Stomach (tissue), 9 donors: Measurements from ENCODE around the gene SDCBP2. TPM values are rescaled to one million over a fixed set of nuclear protein-coding genes. Genes with fewer than 3 reads are reported as not detected.
A peak's percentile ranks its signal among the peaks of the same experiment; 100 is the strongest.

Experiments used
- DNase-seq, 2 donors: peaks; one replicate each; pipeline versions ENCODE4 v3.0.0 to v3.0.0-alpha.2; 2013 to 2019
- H3K27ac ChIP-seq, 5 donors: fragments of 200-600 bp in 4 of 5; sonication (generic) in 4 of 5; one replicate each; pipeline ENCODE4 v1.5.1; 2013 to 2019; ENCODE audit warnings: mild to moderate bottlenecking in 1 of 5, moderate library complexity in 1 of 5
- H3K27me3 ChIP-seq, 3 donors: fragments of 200-600 bp; sonication (generic); one replicate each; pipeline ENCODE4 v1.5.1; 2017 to 2019; ENCODE audit warnings: mixed run types in 1 of 3
- H3K36me3 ChIP-seq, 4 donors: fragments of 200-600 bp; sonication (generic); 1 replicate in 3 of 4; 2 replicates in 1 of 4; pipeline ENCODE4 v1.5.1; 2016 to 2019
- H3K4me1 ChIP-seq, 4 donors: fragments of 200-600 bp; sonication (generic); one replicate each; pipeline ENCODE4 v1.5.1; 2016 to 2019
- H3K4me3 ChIP-seq, 4 donors: fragments of 200-600 bp; sonication (generic) in 3 of 4; one replicate each; pipeline ENCODE4 v1.5.1; 2016 to 2019; ENCODE audit warnings: mild to moderate bottlenecking in 1 of 4
- H3K9me3 ChIP-seq, 4 donors: fragments of 200-600 bp; sonication (generic); one replicate each; pipeline ENCODE4 v1.5.1; 2016 to 2019
- EP300 ChIP-seq: sonication (generic); formaldehyde crosslinking; IDR thresholded peaks from one replicate; pipeline ENCODE4 v1.6.1; 2017; ENCODE audit warnings: antibody characterized with exemption
- POLR2A ChIP-seq, 4 donors: fragments of 450-650 bp; IDR thresholded peaks; one replicate each; pipeline ENCODE4 v1.6.1; 2016; ENCODE audit warnings: antibody characterized with exemption in 4 of 4, control low read depth in 2 of 4, mild to moderate bottlenecking in 1 of 4, moderate library complexity in 1 of 4
- POLR2AphosphoS5 ChIP-seq, 3 donors: sonication (generic); formaldehyde crosslinking; IDR thresholded peaks; one replicate each; pipeline ENCODE4 v1.6.1; 2016; ENCODE audit warnings: antibody characterized with exemption in 3 of 3
- WGBS, 5 donors: extraction: QIAGEN DNeasy Blood & Tissue Kit in 3 of 5; methylation state at CpG; one replicate each; pipeline versions ENCODE4 v1.1.5 to v1.1.7; 2013 to 2018; 5-methylcytosine and 5-hydroxymethylcytosine counted together
- intact Hi-C: fragments of 100-400 bp; cut with DNase I; formaldehyde crosslinking; loops from one replicate; pipeline ENCODE4 v1.15.1; 2023; ENCODE audit warnings: low total_unique reads
- polyA plus RNA-seq, 3 donors: library from polyadenylated mRNA; stranded (reverse); fragments of 200-250 nt; gene quantifications; one replicate each; pipeline ENCODE4 v1.2.3, GENCODE V29; 2013
- total RNA-seq, 5 donors: library from RNA; depleted of rRNA; stranded (reverse); fragments of >200 nt; gene quantifications; one replicate each; pipeline versions ENCODE4 v1.1.0 to v1.2.3, GENCODE V29; 2014 to 2016
- TF ChIP-seq, protein P1 (sequence below), 7 experiments: fragments of 450-650 bp in 4 of 7; fragments of 200-600 bp in 3 of 7; sonication (generic) in 3 of 7; IDR thresholded peaks; one replicate each; pipeline ENCODE4 v1.5.1; 2016 to 2019; ENCODE audit warnings: antibody characterized with exemption in 7 of 7, control low read depth in 2 of 7, mild to moderate bottlenecking in 1 of 7
- donor health status: healthy with polysubstance abuse.
- donor health status: Bipolar disorder and iron deficiency.
- donor health status: healthy.

Gene SDCBP2
- total and polyA plus RNA-seq, 8 donors: 33.3 to 297 (median 60.5) TPM

DNA sequence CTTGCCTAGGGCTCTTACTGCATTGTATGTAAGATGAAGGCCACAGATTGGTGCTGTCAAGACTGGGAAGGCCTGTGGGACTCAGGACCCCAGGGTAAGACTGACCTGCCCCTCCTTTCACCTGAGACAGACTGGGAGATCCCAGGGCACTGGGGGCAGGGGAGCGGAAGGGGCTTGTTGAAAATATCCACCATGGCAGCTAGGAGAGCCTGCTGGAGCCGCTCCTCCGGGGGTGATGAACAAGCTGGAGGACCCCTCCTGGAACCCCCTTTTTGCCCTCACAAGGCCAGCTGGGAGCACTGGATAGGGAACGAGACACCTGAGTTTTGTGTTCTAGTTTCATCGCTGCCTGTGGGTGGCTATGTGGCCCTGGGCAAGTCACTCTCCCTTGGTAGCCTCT is 9.2 kb upstream of the SDCBP2 start:
- no peak for DNase-seq

DNA sequence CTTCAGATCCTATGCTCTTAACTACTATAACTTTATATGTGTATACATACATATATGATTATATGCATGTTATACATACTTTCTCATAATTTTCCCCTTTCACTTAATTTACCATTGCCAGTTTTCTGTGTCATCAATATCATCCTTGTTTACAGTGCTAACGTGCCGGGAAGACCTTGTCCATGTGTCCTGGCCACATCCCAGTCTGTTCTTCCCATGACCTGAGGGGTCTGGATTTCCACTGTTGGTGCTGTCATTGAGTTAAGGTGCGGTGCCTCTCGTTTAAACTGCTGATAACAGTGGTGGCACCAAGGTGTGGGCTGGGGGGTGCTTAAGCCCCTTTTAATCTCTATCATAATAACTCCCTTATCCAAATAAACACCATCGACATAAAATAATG is 8.5 kb upstream of the SDCBP2 start:
- peaks cover 0 to 9% (median 7%) of the 10 kb centered on the region in 4 donors for H3K36me3 ChIP-seq
- no peaks in the 10 kb centered on the region for H3K9me3 ChIP-seq
- TF ChIP-seq POLR2A (IDR thresholded peaks at IDR 0.05): no peak
- TF ChIP-seq, protein P1, sequence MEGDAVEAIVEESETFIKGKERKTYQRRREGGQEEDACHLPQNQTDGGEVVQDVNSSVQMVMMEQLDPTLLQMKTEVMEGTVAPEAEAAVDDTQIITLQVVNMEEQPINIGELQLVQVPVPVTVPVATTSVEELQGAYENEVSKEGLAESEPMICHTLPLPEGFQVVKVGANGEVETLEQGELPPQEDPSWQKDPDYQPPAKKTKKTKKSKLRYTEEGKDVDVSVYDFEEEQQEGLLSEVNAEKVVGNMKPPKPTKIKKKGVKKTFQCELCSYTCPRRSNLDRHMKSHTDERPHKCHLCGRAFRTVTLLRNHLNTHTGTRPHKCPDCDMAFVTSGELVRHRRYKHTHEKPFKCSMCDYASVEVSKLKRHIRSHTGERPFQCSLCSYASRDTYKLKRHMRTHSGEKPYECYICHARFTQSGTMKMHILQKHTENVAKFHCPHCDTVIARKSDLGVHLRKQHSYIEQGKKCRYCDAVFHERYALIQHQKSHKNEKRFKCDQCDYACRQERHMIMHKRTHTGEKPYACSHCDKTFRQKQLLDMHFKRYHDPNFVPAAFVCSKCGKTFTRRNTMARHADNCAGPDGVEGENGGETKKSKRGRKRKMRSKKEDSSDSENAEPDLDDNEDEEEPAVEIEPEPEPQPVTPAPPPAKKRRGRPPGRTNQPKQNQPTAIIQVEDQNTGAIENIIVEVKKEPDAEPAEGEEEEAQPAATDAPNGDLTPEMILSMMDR (IDR thresholded peaks at IDR 0.05): no peak
- peaks cover 15 to 25% (median 18%) of the 10 kb centered on the region in 4 donors for H3K4me1 ChIP-seq
- no peak for DNase-seq
- no peaks in the 10 kb centered on the region for H3K27me3 ChIP-seq
- intact Hi-C loops: no loop called here
- peak overlapping the region in 3 of 5 donors; percentile 59 to 71 (median 59) for H3K27ac ChIP-seq
- 24 to 39% (median 26%) methylated on average over 5 of the region's 5 CpGs for WGBS, 5 donors
- no peak overlapping the region for H3K4me3 ChIP-seq

More for the DNA sequence above, 9.2 kb upstream of the SDCBP2 start:
- H3K27ac ChIP-seq: peak overlapping the region in 3 of 5 donors; percentile 3 to 71 (median 59)
- no peak overlapping the region for H3K4me3 ChIP-seq
- TF ChIP-seq, protein P1 (IDR thresholded peaks at IDR 0.05): no peak
- WGBS, 5 donors: 93 to 98% (median 97%) methylated on average over 3 to 5 of the region's 5 CpGs
- H3K27me3 ChIP-seq: no peaks in the 10 kb centered on the region
- peaks cover 15 to 25% (median 18%) of the 10 kb centered on the region in 4 donors for H3K4me1 ChIP-seq
- intact Hi-C loops: no loop called here
- H3K36me3 ChIP-seq: peaks cover 0 to 3% (median under 1%) of the 10 kb centered on the region in 4 donors
- no peaks in the 10 kb centered on the region for H3K9me3 ChIP-seq

DNA sequence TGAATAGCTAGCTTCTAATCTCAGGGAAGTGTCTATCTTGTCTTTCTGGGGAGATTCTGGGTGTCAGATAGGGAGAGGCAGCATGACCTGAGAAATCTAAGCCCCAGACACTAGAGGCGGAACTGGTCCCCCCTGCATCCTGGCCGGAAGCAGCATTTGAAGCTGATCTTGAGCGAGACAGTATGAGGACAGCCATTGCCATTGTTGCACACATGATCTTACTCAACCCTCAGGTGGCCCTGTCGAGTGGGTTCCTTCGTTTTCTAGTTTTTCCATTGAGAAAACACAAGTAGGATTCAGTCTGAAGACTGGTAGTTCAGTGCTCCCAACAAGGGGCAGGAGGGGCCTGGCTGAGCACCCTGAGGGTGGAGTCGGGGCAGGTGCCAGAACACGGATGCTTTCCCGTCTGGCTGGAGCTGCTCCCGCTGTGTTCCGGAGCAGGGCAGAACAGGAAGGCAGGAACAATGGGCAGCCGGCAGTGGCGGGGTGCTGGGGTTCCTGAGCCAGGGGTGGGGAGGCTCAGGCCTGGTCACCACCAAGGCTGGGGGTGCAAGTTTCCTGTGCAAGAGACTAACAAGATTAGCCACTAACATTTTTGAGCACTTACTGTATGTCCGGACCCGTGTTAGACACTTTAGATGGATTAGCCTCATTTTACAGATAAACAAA is 7.9 kb upstream of the SDCBP2 start:
- Histone ChIP-seq H3K27me3 (no peaks in the 10 kb centered on the region), H3K9me3 (no peaks in the 10 kb centered on the region), H3K36me3 (peaks cover 0 to 10% (median 8%) of the 10 kb centered on the region in 4 donors), H3K4me1 (peaks cover 15 to 25% (median 18%) of the 10 kb centered on the region in 4 donors), H3K27ac (peak overlapping the region; percentile 0 to 71 (median 59)), H3K4me3 (no peak overlapping the region)
- WGBS, 5 donors: 17 to 30% (median 23%) methylated on average over 14 of the region's 14 CpGs
- TF ChIP-seq POLR2A (IDR thresholded peaks at IDR 0.05) (no peak), POLR2AphosphoS5 (IDR thresholded peaks at IDR 0.05) (peak; percentile 23 to 69 (median 51))
- intact Hi-C loops: no loop called here
- peak; percentile 65 to 82 for DNase-seq

GRCh38 chr20:1335961-1336698 is 7.2 kb upstream of the SDCBP2 start:
- peak overlapping the region; percentile 0 to 71 (median 59) for H3K27ac ChIP-seq

More at GRCh38 chr20:1335961-1336698, 7.2 kb upstream of the SDCBP2 start:
- Histone ChIP-seq H3K27me3 (no peaks in the 10 kb centered on the region), H3K9me3 (no peaks in the 10 kb centered on the region), H3K4me3 (no peak overlapping the region), H3K4me1 (peaks cover 15 to 27% (median 18%) of the 10 kb centered on the region in 4 donors), H3K36me3 (peaks cover 0 to 13% (median 9%) of the 10 kb centered on the region in 4 donors)
- TF ChIP-seq EP300: no peak
- TF ChIP-seq, protein P1 (IDR thresholded peaks at IDR 0.05): no peak
- TF ChIP-seq POLR2A (IDR thresholded peaks at IDR 0.05): no peak
- no peak for TF ChIP-seq POLR2AphosphoS5 (IDR thresholded peaks at IDR 0.05)
- intact Hi-C loops: no loop called here
- DNase-seq: no peak
- 42 to 64% (median 50%) methylated on average over 6 of the region's 6 CpGs for WGBS, 5 donors
